Liver (tissue), 3 donors: ENCODE data around the gene ARPIN.

Source experiments
- CTCF ChIP-seq: fragments of 150-350 bp; IDR thresholded peaks from 2 replicates; pipeline ENCODE4 v1.5.1; 2017; ENCODE audit warnings: improper control_type of control experiment, low read depth, low read length; ENCODE audit not compliant: missing input control
- EGR1 ChIP-seq, 2 donors: IDR thresholded peaks; 2 replicates each; pipeline ENCODE4 v1.6.1; 2016 to 2018; ENCODE audit warnings: antibody characterized with exemption in 2 of 2, low read depth in 2 of 2
- JUND ChIP-seq, 2 donors: IDR thresholded peaks; 2 replicates each; pipeline ENCODE4 v1.6.1; 2016; ENCODE audit warnings: antibody characterized with exemption in 2 of 2
- MAX ChIP-seq: IDR thresholded peaks from 2 replicates; pipeline ENCODE4 v1.6.1; 2016; ENCODE audit warnings: antibody characterized with exemption
- RAD21 ChIP-seq, 2 donors: IDR thresholded peaks; 2 replicates each; pipeline ENCODE4 v1.6.1; 2016; ENCODE audit warnings: antibody characterized with exemption in 2 of 2, mild to moderate bottlenecking in 2 of 2
- REST ChIP-seq: IDR thresholded peaks from 2 replicates; pipeline ENCODE4 v1.6.1; 2016; ENCODE audit warnings: antibody characterized with exemption, mild to moderate bottlenecking
- TAF1 ChIP-seq: conservative IDR thresholded peaks from 2 replicates; pipeline ENCODE4 v1.6.1; 2016; ENCODE audit warnings: antibody characterized with exemption, mild to moderate bottlenecking
- donor health status: healthy.
- donor health status: healthy.

GRCh38 chr15:89863918-89864317 lies 48.8 kb downstream of the ARPIN start:
- no peak for TF ChIP-seq CTCF
- no peak for TF ChIP-seq RAD21 (IDR thresholded peaks at IDR 0.05)
- TF ChIP-seq REST: no peak
- no peak for TF ChIP-seq JUND (IDR thresholded peaks at IDR 0.05)
- TF ChIP-seq EGR1 (IDR thresholded peaks at IDR 0.05; ENCODE audit: low read depth in 2 of 2): no peak
- no peak for TF ChIP-seq TAF1
- no peak for TF ChIP-seq MAX
